Measurements from ENCODE around the gene TM9SF4.

Gene TM9SF4

DNA sequence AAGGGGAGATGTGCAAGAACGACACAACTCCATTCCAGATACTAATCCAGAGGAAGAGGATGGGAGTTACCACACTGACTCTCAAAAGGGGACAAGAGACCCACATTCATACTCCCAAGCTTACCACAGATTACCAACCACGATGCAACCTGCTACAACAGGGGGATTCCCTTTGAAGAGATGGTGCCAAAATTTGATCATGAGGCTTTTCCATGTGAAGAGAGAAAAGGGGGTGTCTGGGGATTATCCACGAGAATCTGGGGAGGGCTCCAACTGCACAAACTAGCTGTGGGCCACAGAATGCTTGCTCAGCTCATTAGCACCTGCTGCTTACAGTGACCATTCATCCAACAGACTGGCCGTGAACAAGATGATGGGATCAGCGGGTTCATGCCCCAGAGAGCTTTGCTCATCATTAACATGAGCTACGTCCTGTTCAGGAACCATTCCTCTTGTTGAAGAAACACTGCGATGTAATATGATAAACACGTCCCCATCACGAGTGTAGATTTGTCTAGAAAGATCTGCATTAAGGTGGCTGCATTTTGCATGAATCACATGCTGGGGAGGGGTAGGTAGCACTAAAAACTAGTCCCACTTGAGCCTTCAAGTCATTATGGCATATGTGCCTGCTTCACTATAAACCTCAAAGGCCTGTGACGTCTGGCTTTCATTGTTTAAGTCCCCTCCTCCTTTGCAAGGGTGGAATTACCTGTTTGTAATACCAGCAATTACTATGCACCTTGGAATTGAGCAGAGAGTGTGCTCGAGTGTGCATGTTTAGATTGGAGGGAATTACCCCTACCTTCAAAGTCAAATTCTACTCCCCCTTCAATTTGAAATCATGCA, 94.1 kb downstream of the TM9SF4 start:
- H3K4me3 ChIP-seq (ENCODE audit: low read depth, low read length): no peak overlapping the region
- TF ChIP-seq CTCF (IDR thresholded peaks at IDR 0.05; ENCODE audit: low read depth, low read length, missing control alignments): no peak
- DNase-seq (ENCODE audit: low read depth): no peak
- in situ Hi-C loops (cut with HindIII; ENCODE audit: low sequenced_read_pairs): no loop called here

- in situ Hi-C loops (cut with HindIII; ENCODE audit: low sequenced_read_pairs): no loop called here
- no peak overlapping the region for H3K4me3 ChIP-seq (ENCODE audit: low read depth, low read length)
- TF ChIP-seq CTCF (IDR thresholded peaks at IDR 0.05; ENCODE audit: low read depth, low read length, missing control alignments): no peak
- no peak for DNase-seq (ENCODE audit: low read depth)
Observed at GRCh38 chr20:32204205-32205109, 94.9 kb downstream of the TM9SF4 start.

GRCh38 chr20:32205110-32205842, 95.8 kb downstream of the TM9SF4 start:
- in situ Hi-C loops (cut with HindIII; ENCODE audit: low sequenced_read_pairs): no loop called here
- no peak for TF ChIP-seq CTCF (IDR thresholded peaks at IDR 0.05; ENCODE audit: low read depth, low read length, missing control alignments)
- DNase-seq (ENCODE audit: low read depth): no peak
- H3K4me3 ChIP-seq (ENCODE audit: low read depth, low read length): no peak overlapping the region

DNA sequence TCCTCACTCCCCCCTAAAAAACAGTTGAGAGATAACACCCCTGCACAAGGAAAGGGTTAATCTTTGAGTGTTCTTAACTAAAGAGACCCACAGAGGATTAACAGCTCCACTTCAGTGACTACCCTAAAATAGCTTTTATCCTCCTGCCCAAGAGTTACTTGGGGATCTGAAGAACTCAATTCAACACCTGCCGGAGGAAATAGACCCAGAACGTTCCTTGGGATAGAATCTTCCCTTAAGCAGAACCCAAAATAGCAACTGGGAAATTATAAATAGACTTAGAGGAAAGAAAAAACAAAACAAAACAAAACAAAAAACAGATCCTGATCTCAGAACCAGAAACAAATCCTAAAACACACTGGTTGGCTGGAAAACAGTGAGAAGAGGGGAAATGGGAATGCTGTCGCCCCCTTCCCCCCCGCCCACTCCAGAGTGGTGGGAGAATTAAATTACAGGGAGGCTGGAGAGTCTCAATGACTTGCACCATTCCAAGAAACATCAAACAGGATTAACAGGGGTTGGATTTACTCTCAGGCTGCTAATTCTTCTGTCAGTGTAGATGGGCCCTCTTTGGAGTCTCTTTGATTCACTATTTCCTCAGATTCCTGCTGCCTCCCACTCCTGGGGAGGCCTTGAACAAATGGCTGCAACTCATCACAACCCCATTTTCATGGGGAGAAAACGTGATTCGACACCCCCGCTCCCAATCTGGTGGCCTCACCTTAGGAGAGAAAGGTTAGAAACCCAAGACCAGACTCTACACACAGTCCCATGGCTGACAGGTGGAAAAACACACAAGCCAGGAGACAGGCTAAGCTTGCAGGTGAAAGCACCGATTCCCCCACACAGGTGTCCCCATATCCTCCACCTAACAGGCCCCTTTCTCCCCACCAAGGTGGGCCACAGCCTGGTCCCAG, 96.6 kb downstream of the TM9SF4 start:
- no peak for TF ChIP-seq CTCF (IDR thresholded peaks at IDR 0.05; ENCODE audit: low read depth, low read length, missing control alignments)
- DNase-seq (ENCODE audit: low read depth): no peak
- H3K4me3 ChIP-seq (ENCODE audit: low read depth, low read length): peak overlapping the region; percentile 91
- in situ Hi-C loops (cut with HindIII; ENCODE audit: low sequenced_read_pairs): no loop called here

DNA sequence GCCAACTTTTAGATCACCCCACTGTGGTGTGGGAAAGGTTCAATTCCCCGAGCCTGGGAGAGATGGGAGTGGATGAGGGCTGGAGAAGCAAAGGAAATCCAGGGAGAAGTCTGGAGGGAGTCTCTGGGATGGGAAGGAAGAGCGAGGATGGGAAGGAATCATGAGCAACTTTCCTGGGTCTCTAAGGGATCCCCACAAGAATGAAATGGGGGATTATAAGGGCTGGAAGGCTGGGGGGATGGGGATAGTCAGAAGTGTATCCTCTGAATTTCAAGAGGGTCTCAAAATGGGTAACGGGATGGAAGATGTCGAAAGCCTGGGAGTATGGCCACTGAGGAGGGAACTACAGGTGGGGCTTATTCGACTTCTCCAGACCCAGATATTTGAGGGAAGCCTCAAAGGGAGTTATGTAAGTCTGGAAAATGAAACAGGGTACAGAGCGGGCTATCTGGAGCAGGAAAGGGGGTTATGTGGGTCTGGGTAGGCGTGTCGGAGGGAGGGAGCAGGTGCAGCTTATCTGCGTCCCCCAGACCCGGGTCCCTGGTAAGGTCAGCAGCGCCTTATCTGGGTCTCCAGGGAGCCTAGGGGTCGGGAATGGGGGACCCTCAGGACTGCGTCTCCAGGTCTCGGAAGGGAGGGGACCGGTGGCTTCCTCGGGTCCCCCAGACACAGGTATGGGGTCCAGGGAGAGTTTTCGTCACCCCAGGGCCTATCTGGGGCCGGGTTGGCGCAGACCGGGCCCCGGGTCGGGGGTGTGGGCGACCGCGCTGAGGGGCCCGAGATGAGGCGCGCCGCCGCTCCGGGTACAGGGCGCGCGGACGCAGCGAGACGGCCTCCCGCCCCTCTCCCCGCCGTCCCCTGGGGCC, 97.5 kb downstream of the TM9SF4 start:
- TF ChIP-seq CTCF (IDR thresholded peaks at IDR 0.05; ENCODE audit: low read depth, low read length, missing control alignments): no peak
- no peak for DNase-seq (ENCODE audit: low read depth)
- peak overlapping the region; percentile 91 for H3K4me3 ChIP-seq (ENCODE audit: low read depth, low read length)
- in situ Hi-C loops (cut with HindIII; ENCODE audit: low sequenced_read_pairs): no loop called here
